GM19328 (cell line): Measurements from ENCODE around the gene TLR1.
"Not testable (repeated sequence)": the region's sequence is repeated elsewhere in the genome, so short reads cannot be mapped to it uniquely, and the experiment has no call there.

Source experiments
- ATAC-seq: cut with Tn5 transposase; IDR thresholded peaks from one replicate; pipeline ENCODE4 v1.9.1; 2021; ENCODE audit warnings: mild to moderate bottlenecking, moderate library complexity; ENCODE audit not compliant: unreplicated experiment

TLR1 gene

DNA sequence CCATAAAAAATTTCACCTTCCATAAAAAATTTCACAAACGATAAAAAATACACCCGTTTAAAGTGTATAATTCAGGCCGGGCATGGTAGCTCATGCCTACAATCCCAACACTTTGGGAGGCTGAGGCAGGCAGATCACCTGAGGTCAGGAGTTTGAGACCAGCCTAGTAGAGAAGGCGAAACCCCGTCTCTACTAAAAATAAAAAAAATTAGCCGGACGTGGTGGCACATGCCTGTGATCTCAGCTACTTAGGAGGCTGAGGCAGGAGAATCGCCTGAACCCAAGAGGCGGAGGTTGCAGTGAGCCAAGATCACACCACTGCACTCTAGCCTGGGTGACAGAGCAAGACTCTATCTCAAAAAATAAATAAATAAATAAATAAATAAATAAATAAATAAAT lies 1.7 kb upstream of the TLR1 start:
- not testable (repeated sequence) for ATAC-seq

DNA sequence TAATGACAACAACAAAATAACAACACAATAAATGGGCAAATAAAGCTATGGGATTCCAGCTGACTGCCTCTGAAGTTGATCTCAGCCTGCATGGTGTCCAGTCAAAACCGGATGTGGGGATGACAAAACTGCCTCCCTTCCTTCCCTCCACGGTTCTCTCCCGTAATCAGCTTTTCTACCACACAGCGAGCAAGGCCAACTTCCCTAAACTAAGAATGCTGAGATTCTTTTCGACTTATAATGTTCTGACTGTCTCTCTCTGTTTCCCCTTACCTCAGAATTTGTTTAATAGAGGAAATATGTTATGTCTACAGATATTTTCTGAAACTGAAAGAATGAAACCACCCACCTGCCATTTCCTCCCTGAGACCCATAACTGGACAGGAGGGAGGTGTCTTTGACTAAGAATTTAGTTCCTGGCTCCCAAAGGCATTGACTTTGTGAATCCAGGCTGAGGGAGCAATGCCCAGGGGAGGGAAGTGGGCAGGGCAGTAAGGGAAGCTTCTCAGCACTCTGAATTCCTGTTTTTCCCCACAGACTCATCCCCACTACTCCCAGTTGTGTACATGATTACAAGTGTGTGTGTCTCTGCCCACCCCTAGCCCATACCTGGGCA lies 1.0 kb upstream of the TLR1 start:
- ATAC-seq = peak; percentile 87

DNA sequence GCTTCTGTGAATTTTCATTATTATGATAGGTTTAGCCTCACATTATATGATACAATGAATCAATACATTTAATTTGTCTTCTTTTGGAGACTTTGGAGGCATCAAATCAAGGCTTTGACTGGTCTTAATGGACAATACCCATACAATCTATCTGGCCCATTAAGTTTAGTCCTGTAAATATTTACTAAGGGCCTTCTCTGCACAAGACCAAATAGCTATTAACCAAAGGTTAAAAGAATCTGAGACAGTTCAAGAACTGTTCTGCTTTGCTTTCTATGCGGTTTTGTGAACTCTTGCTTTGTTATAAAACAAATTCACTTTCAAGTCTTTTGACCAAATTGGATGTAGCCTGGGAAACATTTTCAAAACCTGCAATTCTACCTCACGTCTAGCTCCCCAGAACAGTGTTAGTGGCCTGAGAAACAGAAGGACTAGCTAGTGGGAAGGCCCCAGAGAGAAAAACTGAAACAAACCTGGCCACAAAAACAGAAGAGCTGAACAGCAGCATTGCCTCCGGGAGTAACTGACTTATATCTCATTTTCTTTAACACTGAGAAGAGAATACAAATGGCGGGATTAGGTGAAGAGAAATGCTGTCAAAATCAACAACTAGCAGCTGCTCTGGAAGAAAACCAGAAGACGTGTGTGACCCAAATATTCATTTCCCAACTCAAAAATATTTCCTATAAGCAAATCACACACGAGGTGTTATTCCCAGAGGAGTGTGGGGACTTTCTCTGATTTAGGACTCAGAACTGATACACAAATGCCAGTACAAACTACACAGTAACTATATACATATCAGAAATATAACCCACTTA lies 548 bp downstream of the TLR1 start:
- ATAC-seq = peak; percentile 43

DNA sequence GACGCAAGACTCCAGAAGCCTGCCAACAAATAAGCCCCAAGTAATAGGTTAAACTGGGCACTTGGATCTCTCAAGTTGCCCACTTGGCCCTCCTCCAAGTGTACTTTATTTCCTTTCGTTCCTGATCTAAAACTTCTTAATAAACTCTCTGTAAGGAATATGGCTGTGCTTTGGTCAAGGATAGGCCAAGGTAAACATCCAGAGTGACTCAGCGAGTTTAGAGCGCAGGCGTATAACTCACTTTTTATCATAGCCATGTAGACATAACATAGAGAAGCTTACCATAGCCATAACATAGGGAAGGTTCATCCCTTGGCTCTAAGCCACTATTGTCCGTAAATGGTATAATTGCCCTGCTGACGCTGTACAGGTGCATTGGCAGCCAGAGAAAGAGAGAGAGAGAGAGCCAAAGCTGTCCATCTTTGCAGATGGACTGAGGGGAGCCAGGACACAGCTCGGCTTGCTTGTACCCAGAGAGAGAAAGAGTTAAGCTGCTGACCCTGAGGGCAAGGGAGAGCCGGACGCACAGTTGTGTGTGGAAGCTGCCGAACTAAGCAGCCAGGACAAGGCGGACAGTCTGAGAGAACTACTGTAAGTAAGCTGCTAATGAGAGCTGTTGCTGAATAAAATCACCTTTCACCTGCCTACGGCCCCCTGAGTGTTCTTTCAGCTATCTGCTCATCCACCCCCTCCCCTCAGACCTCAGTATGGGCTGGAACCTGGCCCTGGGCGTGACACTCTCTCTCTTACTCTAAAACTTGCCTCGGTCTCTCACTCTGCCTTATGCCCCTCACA lies 1.8 kb downstream of the TLR1 start:
- ATAC-seq = no peak

DNA sequence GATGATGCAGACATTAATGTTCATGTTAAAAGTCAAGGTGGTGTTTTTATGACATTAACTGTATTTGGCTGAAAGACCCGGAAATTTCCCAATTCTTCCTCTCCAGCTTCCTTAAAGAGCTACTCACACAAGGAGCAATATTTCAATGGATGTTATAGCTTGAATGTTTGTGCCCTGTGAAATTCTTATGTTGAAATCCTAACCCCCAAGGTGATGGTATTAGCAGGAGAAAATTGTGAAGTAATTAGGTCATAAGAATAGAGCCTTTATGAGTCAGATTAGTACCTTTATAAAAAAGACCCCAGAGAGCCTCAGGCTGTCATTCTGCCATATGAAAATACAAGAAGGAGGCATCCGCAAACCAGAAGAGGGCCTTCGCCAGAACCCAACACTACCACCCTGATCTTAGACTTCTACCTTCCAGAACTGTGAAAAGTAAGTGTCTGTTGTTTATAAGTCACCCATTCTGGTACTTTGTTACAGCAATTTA lies 3.6 kb downstream of the TLR1 start:
- ATAC-seq = no peak

DNA sequence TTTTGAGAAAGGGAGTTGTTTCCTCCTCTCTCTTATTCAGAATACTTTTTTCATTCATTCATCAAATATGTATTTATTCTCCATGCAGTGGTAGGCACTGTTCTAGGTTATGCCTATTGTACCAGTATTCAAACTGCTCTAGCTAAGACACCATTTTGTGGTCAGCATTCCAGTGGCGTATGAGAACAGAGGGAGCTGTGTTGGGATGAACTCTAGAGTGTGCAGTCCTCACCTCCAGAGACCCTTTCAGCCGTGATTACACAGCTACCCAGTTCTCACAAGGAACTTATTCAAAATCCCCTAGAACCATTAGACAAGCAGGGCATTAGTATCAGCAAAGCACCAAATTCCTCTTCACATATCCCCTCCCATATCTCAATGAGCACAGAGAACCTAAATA lies 4.2 kb downstream of the TLR1 start:
- ATAC-seq = no peak

DNA sequence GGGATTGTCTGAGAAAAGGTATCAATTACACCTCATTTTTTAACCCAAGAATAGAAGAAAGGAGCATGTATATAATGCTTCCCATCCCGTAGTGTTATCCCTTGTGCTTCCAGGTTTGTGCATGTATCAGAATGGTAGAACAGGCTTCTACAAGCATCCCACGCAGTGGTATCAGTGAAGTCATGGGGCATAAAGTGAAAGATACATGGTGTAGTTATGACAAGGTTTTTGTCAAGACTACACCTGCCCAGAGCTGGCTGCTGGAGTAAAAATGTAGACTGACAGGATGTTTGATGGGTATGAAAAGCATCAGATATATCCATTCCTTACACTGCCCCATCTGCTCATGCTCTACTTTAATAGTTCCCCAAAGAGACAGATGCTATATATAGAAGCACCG lies 9.5 kb downstream of the TLR1 start:
- no peak for ATAC-seq

DNA sequence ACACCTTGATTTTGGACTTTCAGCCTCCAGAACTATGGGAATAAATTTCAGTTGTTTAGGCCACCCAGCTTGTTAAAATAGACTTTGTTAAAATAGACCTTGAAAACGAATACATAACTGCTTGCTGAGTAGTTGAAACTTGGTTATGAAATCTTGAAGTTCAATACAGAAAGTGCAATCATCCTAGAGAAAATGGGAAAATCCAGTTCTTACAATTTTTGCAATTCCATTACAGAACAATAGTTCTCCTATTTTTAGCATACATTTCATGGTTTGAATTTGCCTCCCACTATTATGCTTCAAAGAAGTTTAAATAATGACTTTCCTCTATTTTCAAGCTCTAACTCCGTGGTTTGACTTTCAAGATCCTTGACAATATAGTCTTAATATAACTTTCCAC lies 10.5 kb downstream of the TLR1 start:
- no peak for ATAC-seq

DNA sequence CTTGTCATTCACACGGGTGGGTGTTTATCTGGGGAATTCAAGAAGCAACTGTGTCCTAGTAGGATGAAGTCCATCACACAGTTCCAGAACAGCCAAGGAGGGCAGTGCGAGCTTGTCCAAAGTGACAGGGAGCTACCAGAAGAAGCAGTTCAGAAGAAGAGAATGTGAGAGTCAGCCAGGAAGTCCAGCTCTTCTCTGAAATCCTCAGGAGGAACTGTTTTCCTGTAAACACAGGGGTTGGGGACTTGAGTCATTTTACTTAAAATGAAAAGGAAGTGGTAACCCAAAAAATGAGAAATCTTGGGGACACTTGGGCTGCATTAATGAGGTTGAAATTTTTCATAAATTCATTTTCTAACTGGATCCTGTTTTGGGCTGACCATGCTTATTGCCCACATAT lies 13.6 kb downstream of the TLR1 start:
- no peak for ATAC-seq

DNA sequence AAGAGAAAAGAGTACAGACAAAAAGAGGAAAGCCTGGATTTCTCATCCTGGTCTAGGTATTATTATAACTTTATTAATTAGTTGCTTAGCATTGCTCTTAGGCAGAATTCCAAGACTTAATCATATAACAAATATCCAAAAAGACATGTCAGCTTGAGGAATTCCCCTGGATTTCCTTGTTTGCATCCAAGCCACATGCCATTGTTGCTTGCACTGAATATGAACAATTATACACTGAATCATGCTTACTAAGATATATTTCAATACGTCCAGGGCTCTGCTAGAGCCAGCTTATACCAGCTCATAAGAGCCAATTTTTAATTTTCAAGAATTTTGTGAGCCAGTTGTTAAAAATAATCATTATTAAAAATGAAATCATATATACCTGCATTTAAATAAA lies 16.3 kb downstream of the TLR1 start:
- no peak for ATAC-seq

DNA sequence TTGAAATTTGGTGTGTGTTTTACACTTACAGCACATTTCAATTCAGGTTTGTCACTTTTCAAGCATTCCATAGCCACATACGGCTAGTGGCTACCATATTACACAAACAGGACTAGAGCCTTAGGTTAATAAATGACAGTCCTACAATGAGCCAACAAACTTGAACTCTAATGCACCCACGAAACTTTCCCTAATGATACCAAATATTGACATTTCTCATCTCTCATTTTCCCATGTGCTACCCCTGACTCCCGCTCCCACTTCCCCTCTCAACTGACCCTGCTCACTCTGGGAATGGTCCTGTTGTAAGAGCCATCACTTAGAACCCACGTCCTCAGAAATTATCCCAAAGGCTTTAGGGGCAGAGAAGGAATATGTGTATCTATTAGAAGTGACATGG lies 16.9 kb downstream of the TLR1 start:
- ATAC-seq = no peak

DNA sequence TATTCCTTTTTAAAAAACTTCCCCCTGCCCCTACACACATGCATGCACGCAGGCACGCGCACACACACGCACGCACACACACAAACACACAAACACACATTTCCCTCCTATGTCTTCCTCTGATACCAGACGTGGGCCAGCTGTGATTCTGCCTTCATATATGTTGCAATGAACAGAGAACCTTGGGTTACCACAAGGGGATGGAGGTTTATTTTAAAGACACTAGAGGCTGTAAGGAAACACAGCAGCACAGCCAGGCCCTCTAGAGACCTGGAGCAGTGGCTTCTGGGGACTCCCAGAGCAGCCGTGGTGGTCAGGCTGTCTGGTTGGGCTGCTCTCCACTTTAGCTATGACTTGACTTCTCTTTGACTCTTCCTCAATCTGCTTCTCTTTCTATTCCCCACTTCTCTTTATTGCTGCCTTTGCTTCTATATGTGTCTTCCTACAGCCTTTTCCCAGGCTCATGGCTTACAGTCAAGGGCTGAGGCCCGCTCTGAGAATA lies 18.6 kb downstream of the TLR1 start:
- peak; percentile 58 for ATAC-seq

DNA sequence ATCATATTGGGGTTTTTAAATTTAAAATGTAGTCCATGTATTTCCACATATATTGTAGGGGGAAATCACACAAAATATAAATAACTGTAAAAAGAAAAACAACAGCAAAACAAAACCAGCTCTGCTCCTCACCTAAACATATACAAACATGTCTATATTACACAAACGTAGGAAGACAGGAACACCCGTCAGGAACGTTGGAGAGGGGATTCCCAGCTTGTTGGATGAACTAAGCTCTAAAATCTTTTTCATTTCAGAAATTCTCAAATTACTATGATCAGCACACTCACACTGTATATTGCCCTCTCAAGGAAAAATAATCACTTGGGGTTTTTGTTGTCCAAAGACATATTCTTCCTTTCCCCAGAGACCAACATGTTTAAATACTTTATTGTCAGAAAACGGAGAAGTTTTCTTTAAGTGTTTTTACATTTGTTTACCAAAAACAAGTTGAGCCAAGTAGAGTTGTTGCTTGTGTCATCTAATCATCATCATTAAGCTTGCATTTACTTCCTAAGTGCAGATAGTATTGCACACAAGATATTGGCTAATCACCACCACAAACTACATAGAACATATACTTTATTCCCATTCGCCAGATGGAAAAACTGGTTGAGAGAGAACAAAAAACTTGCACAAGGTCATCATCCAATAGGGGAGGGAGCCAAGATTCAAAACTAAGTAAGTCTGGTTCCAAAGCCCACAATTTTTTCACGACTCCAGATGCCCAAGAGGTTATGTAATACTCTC lies 19.4 kb downstream of the TLR1 start:
- ATAC-seq = no peak

DNA sequence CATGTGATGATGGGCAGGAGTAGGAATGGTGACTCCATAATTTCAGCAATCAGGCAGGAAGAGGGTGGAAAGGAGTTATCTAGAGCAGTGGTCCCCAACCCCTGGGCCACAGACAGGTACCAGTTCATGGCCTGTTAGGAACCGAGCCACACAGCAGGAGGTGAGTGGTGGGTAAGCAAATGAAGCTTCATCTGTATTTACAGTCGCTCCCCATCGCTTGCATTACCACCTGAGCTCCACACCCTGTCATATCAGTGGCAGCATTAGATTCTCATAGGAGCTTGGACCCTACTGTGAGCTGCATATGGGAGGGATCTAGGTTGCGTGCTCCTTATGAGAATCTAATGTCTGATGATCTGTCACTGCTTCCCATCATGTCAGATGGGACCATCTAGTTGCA lies 20.4 kb downstream of the TLR1 start:
- ATAC-seq = no peak

DNA sequence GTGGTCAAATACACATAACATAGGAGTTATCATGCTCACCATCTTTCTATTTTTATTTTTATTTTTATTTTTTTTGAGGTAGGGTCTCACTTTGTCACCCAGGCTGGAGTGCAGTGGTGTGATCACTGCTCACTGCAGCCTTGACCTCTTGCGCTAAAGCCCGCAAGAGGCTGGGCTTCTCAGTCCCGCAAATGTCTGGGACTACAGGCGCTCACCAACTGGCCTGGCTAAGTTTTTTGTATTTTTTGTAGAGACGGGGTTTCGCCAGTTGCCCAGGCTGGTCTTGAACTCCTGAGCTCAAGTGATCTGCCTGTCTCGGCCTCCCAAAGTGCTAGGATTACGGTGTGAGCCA lies 21.5 kb downstream of the TLR1 start:
- no peak for ATAC-seq

DNA sequence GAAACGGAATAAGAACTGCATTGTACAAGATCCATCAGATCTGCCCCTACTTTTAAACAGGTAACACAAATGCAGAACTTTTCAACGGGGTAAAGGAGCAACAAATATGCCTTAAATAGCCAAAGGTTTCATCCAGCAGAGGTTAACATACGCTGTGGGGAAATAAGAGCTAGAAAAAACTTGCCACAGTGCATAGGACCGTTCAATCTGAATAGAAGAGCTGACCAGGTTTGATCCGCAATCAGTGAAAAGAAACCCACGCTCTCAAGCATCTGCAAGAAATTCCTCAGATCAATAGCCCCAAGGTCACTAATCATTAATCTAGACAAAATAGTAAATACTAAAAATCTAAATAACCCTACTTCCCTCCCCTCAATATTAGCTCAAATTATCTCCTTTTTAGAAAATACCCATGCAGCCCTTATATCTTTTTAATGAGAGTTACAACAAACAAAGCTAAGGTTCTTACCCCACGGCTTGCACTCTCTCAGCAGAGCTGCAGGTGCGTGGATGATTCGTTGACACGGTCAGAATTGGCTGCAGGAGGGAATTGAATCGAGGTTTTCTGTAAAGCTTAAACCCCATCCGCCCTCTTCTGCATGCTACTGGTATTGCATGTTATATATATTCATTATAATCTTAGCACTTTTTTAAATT lies 22.0 kb downstream of the TLR1 start, which contains the start of gene TLR10:
Gene TLR10, minus strand, starts transcription at position 539 of the 657 bp plus-strand sequence. CDS start 7,400 bp downstream, outside the sequence.
- ATAC-seq = no peak

DNA sequence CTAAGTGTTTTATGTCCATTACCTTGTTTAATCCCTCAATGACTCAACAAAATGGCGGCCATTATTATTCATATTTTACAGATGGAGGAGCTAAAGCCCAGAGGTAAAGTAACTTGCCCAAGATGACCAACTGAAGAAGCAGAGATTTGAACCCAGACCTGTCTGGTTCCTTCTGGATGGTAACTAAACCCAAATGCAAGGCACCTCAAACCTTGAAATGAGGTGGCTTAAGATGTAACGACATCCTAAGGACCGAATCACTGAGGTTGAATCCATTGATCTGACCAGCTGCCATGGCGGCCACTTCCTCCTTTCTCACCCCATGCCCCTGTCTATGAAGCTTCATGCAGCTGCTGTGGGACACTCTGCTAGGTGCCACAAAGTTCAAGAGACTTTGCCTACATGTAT lies 22.7 kb downstream of the TLR1 start:
- ATAC-seq = no peak

DNA sequence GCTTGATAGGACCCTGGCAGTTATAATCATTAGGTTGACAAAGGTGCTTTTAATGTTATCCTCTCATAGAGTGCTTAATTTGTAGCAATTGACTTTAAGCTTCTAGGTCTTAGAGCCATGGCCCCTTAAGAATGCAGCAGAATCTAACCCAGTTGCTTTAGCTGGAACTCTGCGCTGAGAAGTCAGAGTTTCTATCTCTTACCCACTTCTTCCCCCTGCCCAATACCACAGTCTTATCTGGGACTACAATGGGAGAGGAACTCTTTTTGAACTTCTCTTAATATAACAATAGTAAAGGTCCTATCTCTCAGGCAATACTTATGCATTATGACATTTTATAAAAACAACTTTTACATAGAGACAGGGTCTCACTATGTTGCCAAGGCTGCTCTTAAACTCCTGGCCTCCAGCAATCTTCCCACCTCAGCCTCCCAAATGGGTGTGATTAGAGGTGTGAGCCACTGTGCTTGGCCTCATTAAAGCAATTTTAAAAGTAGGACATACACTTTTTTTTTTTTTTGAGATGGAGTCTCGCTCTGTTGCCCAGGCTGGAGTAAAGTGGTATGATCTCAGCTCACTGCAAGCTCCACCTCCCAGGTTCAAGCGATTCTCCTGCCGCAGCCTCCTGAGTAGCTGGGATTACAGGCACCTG lies 23.6 kb downstream of the TLR1 start:
- no peak for ATAC-seq

DNA sequence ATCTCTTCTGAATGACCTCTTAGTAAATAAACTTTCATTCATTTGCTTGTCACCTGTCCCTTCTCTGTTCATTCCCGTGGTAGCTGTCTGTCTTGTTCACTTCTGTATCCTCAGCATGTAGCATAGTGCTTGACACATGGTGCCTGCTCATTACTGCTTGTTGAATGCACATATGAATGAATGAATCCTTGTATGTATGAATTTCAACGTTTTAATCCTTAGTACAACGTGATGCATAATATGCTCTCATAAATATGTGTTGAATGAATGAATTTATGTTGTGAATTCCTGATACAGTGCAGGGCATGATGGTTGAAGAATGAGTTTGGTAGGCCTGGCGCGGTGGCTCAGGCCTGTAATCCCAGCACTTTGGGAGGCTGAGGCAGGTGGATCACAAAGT lies 24.8 kb downstream of the TLR1 start:
- no peak for ATAC-seq

DNA sequence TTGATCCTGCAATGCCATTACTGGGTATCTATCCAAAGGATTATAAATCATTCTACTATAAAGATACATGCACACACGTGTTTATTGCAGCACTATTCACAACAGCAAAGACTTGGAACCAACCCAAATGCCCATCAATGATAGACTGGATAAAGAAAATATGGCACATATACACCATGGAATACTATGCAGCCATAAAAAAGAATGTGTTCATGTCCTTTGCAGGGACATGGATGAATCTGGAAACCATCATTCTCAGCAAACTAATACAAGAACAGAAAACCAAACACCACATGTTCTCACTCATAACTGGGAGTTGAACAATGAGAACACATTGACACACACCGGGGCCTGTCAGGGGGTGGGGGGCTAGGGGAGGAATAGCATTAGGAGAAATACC lies 26.7 kb downstream of the TLR1 start:
- ATAC-seq = not testable (repeated sequence)
